SK-N-SH treated with all-trans-retinoic acid at 6 μM for 48 hours (cell line): ENCODE measurements around the gene DBNDD2.

Experiments
- ATAC-seq: fragments of 200-7000 bp; cut with Tn5 transposase; 3 replicates; pipeline ENCODE4 v1.9.1; 2020; ENCODE audit warnings: mild to moderate bottlenecking, moderate library complexity
- ARNTL ChIP-seq: fragments of 450-650 bp; formaldehyde crosslinking; IDR thresholded peaks from 2 replicates; pipeline ENCODE4 v1.5.0; 2020; ENCODE audit warnings: low read depth, mild to moderate bottlenecking, moderate library complexity, borderline replicate concordance
- BACH2 ChIP-seq: fragments of 250-450 bp; sonication (Bioruptor Pico); IDR thresholded peaks from 2 replicates; pipeline ENCODE4 v1.9.0; 2021; ENCODE audit warnings: mild to moderate bottlenecking, borderline replicate concordance
- CREB5 ChIP-seq: fragments of 250-450 bp; sonication (Bioruptor Pico); IDR thresholded peaks from 2 replicates; pipeline ENCODE4 v1.5.1; 2020; ENCODE audit warnings: low read depth, mild to moderate bottlenecking, moderate library complexity
- ESRRG ChIP-seq: fragments of 250-450 bp; sonication (Bioruptor Pico); IDR thresholded peaks from 2 replicates; pipeline ENCODE4 v1.6.1; 2021; ENCODE audit warnings: mild to moderate bottlenecking
- GLIS3 ChIP-seq: fragments of 250-450 bp; sonication (Bioruptor Pico); IDR thresholded peaks from 2 replicates; pipeline ENCODE4 v1.5.0; 2020; ENCODE audit warnings: mild to moderate bottlenecking, moderate library complexity
- ISL1 ChIP-seq: fragments of 250-450 bp; sonication (Bioruptor Pico); IDR thresholded peaks from 2 replicates; pipeline ENCODE4 v2.1.2; 2022; ENCODE audit warnings: mild to moderate bottlenecking, moderate library complexity
- OSR1 ChIP-seq: fragments of 250-450 bp; sonication (Bioruptor Pico); IDR thresholded peaks from 2 replicates; pipeline ENCODE4 v1.8.0; 2022; ENCODE audit warnings: moderate library complexity, mild to moderate bottlenecking, inconsistent platforms
- POU6F1 ChIP-seq: fragments of 250-450 bp; sonication (Bioruptor Pico); IDR thresholded peaks from 2 replicates; pipeline ENCODE4 v1.8.0; 2021; ENCODE audit warnings: low read depth, mild to moderate bottlenecking, moderate library complexity, borderline replicate concordance
- PPARA ChIP-seq: fragments of 250-450 bp; sonication (Bioruptor Pico); IDR thresholded peaks from 2 replicates; pipeline ENCODE4 v1.5.0; 2020; ENCODE audit warnings: mild to moderate bottlenecking, borderline replicate concordance
- RARB ChIP-seq: fragments of 250-450 bp; sonication (Bioruptor Pico); IDR thresholded peaks from 2 replicates; pipeline ENCODE4 v1.8.0; 2021; ENCODE audit warnings: mild to moderate bottlenecking, moderate library complexity
- TCF4 ChIP-seq: fragments of 250-450 bp; sonication (Bioruptor Pico); IDR thresholded peaks from 2 replicates; pipeline ENCODE4 v1.8.0; 2021; ENCODE audit warnings: mild to moderate bottlenecking, moderate library complexity, borderline replicate concordance
- TOX ChIP-seq: fragments of 250-450 bp; sonication (Bioruptor Pico); IDR thresholded peaks from 2 replicates; pipeline ENCODE4 v1.8.0; 2021; ENCODE audit warnings: mild to moderate bottlenecking, moderate library complexity, borderline replicate concordance
- TSHZ2 ChIP-seq: fragments of 250-450 bp; sonication (Bioruptor Pico); IDR thresholded peaks from 2 replicates; pipeline ENCODE4 v1.5.0; 2020; ENCODE audit warnings: mild to moderate bottlenecking, moderate library complexity
- ZC3H10 ChIP-seq: fragments of 250-450 bp; sonication (Bioruptor Pico); IDR thresholded peaks from 2 replicates; pipeline ENCODE4 v1.5.1; 2021; ENCODE audit warnings: mild to moderate bottlenecking, moderate library complexity
- ZFP3 ChIP-seq: fragments of 250-450 bp; sonication (Bioruptor Pico); IDR thresholded peaks from 2 replicates; pipeline ENCODE4 v1.5.0; 2020; ENCODE audit warnings: mild to moderate bottlenecking, moderate library complexity
- ZFP30 ChIP-seq: fragments of 450-650 bp; formaldehyde crosslinking; IDR thresholded peaks from 2 replicates; pipeline ENCODE4 v1.5.0; 2022; ENCODE audit warnings: mild to moderate bottlenecking, moderate library complexity
- ZNF565 ChIP-seq: fragments of 450-650 bp; formaldehyde crosslinking; conservative IDR thresholded peaks from 2 replicates; pipeline ENCODE4 v1.5.0; 2020; ENCODE audit warnings: low read depth, mild to moderate bottlenecking, moderate library complexity
- ZNF70 ChIP-seq: fragments of 450-650 bp; formaldehyde crosslinking; IDR thresholded peaks from 2 replicates; pipeline ENCODE4 v1.5.0; 2020; ENCODE audit warnings: mild to moderate bottlenecking, moderate library complexity
- ZNF8 ChIP-seq: fragments of 450-650 bp; formaldehyde crosslinking; IDR thresholded peaks from 2 replicates; pipeline ENCODE4 v1.5.0; 2020; ENCODE audit warnings: mild to moderate bottlenecking, moderate library complexity
- TF ChIP-seq, protein P1 (sequence below): fragments of 250-450 bp; sonication (Bioruptor Pico); IDR thresholded peaks from 2 replicates; pipeline ENCODE4 v1.5.1; 2021; ENCODE audit warnings: mild to moderate bottlenecking, moderate library complexity

DBNDD2 gene

GRCh38 chr20:45409521-45410272 lies 1.6 kb downstream of the DBNDD2 start:
- TF ChIP-seq OSR1 (CRISPR knock-in tag) = no peak
- TF ChIP-seq BACH2 = no peak
- TF ChIP-seq CREB5 (CRISPR knock-in tag) = no peak
- no peak for TF ChIP-seq PPARA
- TF ChIP-seq, protein P1, sequence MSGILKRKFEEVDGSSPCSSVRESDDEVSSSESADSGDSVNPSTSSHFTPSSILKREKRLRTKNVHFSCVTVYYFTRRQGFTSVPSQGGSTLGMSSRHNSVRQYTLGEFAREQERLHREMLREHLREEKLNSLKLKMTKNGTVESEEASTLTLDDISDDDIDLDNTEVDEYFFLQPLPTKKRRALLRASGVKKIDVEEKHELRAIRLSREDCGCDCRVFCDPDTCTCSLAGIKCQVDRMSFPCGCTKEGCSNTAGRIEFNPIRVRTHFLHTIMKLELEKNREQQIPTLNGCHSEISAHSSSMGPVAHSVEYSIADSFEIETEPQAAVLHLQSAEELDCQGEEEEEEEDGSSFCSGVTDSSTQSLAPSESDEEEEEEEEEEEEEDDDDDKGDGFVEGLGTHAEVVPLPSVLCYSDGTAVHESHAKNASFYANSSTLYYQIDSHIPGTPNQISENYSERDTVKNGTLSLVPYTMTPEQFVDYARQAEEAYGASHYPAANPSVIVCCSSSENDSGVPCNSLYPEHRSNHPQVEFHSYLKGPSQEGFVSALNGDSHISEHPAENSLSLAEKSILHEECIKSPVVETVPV = no peak
- no peak for TF ChIP-seq RARB (CRISPR knock-in tag)
- no peak for TF ChIP-seq POU6F1 (CRISPR knock-in tag)
- TF ChIP-seq ESRRG (CRISPR knock-in tag) = no peak
- no peak for TF ChIP-seq ZFP30 (CRISPR knock-in tag)
- TF ChIP-seq ZC3H10 (CRISPR knock-in tag) = no peak
- TF ChIP-seq TCF4 (CRISPR knock-in tag) = no peak
- TF ChIP-seq ARNTL = no peak
- TF ChIP-seq ZNF70 (CRISPR knock-in tag) = no peak
- TF ChIP-seq ZNF8 (CRISPR knock-in tag) = no peak
- no peak for ATAC-seq

DNA sequence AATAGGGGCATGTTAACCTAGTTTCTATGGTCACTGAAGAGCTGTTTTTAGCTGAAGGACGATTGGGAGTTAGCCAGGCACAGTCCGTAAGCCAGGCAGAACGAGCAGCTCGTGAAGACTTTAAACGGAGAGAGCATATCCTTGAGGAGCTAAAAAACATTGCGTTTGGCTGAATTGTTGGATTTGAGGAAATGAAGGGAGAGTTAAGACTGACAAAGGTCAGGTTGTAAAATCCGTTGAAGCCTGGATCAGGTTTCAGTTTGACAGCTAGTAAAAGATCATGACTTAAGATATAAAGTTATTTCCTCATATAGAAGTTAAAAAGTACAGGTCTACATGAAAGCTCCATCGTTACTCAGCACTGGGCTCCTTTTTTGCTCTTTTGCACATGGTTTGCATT lies 2.8 kb downstream of the DBNDD2 start:
- no peak for ATAC-seq
- TF ChIP-seq ESRRG (CRISPR knock-in tag) (no peak), ZFP3 (CRISPR knock-in tag) (no peak), ISL1 (CRISPR knock-in tag) (no peak), ZNF565 (CRISPR knock-in tag) (no peak), TOX (no peak), ARNTL (no peak), GLIS3 (no peak), TSHZ2 (CRISPR knock-in tag) (no peak), ZFP30 (CRISPR knock-in tag) (no peak)
- TF ChIP-seq, all 23 proteins: peak for 0

GRCh38 chr20:45412653-45413052 lies 4.6 kb downstream of the DBNDD2 start:
- no peak for TF ChIP-seq RARB (CRISPR knock-in tag)
- TF ChIP-seq, all 23 proteins: peak for 0
- no peak for ATAC-seq

- ATAC-seq = no peak
- TF ChIP-seq ZNF565 (CRISPR knock-in tag) (no peak), PPARA (no peak), OSR1 (CRISPR knock-in tag) (no peak)
Observed at GRCh38 chr20:45413479-45413878, 5.4 kb downstream of the DBNDD2 start.
